Uterus (tissue), 2 donors: ENCODE results near the gene TLE1.

ENCODE experiments used
- POLR2A ChIP-seq, 2 donors: fragments of 450-650 bp; IDR thresholded peaks; one replicate each; pipeline ENCODE4 v1.6.1; 2016; ENCODE audit warnings: antibody characterized with exemption in 2 of 2, mild to moderate bottlenecking in 1 of 2, moderate library complexity in 1 of 2
- TF ChIP-seq, protein P1 (sequence below), 4 experiments: fragments of 200-600 bp in 2 of 4; fragments of 450-650 bp in 2 of 4; sonication (generic) in 2 of 4; IDR thresholded peaks; one replicate each; pipeline ENCODE4 v1.5.1; 2016 to 2019; ENCODE audit warnings: antibody characterized with exemption in 4 of 4, mild to moderate bottlenecking in 2 of 4, moderate library complexity in 1 of 4

DNA sequence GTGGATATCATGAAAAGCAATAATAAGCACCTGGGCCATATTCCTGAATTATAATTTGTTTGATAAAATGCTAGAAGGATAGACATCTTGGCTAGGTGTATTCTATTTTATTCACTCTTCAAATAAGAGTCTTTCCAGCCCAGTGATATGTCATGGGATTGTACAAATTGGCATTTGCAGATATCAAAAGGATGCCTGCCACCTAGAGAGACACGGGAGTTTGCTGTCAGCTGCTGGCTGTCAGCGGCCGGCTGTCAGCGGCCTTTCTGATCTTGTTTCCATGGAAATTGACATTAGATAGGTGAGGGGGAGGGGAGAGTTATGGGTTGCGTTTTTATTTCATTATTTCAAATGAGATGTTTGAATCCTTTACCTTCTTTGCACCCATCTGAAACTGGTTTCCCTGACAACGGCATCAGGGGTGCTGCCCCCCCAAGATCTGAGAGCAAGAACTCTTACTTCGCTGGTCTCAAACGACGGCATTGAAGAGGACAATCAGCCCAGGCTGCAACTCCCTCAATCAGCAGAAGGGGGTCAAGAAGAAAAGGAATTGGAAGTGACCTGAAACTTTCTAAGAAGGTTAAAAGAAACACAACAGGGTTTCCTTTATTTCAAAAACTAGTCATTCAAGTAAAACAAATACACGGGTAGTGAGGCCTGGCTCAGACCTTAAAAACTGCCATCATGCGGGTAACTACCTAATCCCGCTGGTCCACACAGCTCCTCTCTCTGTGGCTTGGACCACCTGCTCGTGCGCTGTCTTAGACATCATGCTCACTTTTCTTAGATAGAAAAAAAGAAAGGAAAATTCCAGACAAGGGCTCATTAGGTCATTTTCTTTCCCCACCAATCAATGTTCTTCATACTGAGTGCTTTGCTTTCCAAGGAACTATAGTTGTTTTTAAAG is 115.7 kb downstream of the TLE1 start:
- TF ChIP-seq, protein P1, sequence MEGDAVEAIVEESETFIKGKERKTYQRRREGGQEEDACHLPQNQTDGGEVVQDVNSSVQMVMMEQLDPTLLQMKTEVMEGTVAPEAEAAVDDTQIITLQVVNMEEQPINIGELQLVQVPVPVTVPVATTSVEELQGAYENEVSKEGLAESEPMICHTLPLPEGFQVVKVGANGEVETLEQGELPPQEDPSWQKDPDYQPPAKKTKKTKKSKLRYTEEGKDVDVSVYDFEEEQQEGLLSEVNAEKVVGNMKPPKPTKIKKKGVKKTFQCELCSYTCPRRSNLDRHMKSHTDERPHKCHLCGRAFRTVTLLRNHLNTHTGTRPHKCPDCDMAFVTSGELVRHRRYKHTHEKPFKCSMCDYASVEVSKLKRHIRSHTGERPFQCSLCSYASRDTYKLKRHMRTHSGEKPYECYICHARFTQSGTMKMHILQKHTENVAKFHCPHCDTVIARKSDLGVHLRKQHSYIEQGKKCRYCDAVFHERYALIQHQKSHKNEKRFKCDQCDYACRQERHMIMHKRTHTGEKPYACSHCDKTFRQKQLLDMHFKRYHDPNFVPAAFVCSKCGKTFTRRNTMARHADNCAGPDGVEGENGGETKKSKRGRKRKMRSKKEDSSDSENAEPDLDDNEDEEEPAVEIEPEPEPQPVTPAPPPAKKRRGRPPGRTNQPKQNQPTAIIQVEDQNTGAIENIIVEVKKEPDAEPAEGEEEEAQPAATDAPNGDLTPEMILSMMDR (IDR thresholded peaks at IDR 0.05) = no peak
- no peak for TF ChIP-seq POLR2A (IDR thresholded peaks at IDR 0.05)
